C4-2B (cell line): ENCODE measurements around the gene RC3H1.
"Not testable (repeated sequence)": the region's sequence is repeated elsewhere in the genome, so short reads cannot be mapped to it uniquely, and the experiment has no call there.

Experiments
- H3K27ac ChIP-seq: fragments of 450-650 bp; 2 replicates; pipeline ENCODE4 v1.5.1; 2017
- ZFX ChIP-seq: fragments of 450-650 bp; IDR thresholded peaks from 2 replicates; pipeline ENCODE4 v1.6.1; 2017
- TF ChIP-seq, protein P1 (sequence below): fragments of 450-650 bp; conservative IDR thresholded peaks from 2 replicates; pipeline ENCODE4 v1.5.1; 2017; ENCODE audit warnings: mild to moderate bottlenecking

The RC3H1 gene

DNA sequence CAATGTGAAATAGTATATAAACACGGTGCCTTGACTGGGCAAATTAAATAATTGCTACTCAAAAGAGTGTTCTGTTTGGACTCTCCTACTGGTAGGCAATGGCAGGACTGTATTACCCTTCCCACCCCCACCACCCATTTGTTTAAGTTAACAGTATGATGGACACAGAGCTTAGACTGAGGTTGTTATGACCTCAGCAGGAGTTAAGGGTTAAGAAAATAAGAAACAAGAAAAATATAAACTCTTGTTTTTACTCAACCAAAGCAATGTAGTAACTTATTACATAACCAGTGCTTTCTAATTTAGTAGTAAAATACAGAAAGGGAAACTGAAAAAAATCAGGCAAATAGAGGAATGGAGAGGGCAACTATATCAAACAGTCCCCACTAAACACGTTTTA is 85.1 kb downstream of the RC3H1 start:
- H3K27ac ChIP-seq, result no peak overlapping the region

DNA sequence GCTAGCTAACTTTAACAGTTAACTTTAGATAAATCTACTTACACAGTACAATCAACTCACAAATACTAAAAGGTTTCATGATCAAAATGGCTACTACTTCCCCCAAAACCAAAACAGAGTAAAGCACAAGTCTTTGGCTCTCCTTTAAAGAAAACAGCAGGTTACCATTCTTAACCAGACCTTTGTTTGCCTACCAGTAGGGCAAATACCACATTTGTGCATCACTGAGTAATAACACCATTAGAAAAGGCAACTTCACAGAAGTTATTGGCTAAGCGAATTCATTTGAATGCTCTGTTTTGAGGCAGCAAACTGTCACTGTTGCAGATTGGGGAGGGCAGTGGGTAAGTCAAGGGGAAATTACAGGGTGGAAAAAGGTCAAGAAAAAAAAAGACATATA is 87.7 kb downstream of the RC3H1 start:
- no peak overlapping the region for H3K27ac ChIP-seq
- TF ChIP-seq ZFX, result no peak
- TF ChIP-seq, protein P1, sequence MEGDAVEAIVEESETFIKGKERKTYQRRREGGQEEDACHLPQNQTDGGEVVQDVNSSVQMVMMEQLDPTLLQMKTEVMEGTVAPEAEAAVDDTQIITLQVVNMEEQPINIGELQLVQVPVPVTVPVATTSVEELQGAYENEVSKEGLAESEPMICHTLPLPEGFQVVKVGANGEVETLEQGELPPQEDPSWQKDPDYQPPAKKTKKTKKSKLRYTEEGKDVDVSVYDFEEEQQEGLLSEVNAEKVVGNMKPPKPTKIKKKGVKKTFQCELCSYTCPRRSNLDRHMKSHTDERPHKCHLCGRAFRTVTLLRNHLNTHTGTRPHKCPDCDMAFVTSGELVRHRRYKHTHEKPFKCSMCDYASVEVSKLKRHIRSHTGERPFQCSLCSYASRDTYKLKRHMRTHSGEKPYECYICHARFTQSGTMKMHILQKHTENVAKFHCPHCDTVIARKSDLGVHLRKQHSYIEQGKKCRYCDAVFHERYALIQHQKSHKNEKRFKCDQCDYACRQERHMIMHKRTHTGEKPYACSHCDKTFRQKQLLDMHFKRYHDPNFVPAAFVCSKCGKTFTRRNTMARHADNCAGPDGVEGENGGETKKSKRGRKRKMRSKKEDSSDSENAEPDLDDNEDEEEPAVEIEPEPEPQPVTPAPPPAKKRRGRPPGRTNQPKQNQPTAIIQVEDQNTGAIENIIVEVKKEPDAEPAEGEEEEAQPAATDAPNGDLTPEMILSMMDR, result no peak

More for the DNA sequence above, 85.1 kb downstream of the RC3H1 start:
- TF ChIP-seq, protein P1, result no peak
- no peak for TF ChIP-seq ZFX

DNA sequence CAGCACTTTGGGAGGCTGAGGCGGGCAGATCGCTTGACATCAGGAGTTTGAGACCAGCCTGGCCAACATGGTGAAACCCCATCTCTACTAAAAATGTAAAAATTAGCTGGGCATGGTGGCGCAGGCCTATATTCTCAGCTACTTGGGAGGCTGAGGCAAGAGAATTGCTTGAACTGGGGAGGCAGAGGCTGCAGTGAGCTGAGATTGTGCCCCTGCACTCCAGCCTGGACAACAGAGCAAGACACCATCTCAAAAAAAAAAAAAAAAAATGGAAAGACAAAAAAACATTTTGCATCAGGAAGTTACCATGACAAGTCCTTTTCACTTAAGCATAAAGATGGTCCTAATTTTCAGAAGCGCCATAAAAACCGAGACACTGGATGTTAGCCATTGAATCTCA is 91.6 kb downstream of the RC3H1 start:
- not testable (repeated sequence) for H3K27ac ChIP-seq

DNA sequence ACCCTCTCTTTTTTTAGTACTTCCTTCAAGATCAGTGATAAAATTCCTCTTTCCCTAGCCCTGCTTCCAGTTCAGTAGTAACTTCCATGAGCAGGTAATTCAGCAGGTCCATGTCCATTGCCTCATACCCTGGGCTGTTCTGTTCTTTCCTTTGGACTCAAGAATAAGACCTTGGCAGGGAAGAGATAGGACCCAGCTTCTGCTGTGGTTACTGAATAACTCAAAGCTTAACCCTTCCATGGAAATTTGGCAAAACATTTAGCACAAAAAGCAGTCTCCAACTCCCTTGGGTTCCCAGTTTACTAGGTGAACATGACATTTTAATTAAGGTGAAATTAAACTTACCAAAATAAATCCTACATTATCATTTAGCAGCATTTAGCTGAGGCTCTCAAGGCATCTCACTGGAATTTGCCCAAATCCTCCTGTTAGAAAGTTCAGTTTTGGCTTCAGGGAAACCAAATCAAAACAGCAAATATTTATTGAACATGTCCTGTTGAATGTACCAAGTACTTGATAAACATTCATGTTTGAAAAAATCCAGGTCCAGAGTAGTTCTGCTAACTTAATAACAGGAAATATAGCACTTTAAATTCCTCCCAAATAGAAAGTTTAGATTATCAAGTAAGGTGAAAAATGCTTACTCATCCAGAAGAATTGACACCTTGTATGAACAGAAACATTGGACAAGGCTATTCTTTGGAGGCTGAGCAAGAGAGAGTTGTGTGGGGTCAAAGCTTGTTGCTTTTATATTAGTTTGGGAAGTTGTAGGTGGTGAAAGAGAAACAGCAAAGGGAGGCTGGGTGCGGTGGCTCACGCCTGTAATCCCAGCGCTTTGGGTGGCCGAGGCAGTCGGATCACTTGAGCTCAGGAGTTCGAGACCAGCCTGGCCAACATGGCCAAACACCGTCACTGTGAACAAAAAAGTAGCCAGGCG is 96.6 kb downstream of the RC3H1 start:
- TF ChIP-seq, protein P1, result no peak
- no peak for TF ChIP-seq ZFX
- peak overlapping the region; percentile 63 for H3K27ac ChIP-seq

DNA sequence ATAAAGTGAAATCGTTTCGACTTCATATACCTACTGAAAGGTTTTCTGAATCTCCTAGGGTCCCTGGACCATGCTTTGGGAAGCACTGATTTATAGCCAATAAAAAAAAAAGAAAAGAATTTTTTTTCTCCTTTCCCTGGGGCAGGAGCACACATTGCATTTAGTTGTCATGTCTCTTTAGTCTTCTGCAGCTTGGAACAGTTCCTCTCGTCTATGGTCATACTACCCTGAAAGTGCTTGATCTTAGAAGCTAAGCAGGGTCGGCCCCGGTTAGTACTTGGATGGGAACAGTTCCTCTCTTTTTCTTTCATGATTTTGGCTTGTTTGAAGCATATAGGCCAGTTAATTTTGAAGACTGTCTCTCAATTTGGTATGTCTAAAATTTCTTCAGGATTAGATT is 101.3 kb downstream of the RC3H1 start:
- no peak overlapping the region for H3K27ac ChIP-seq
- TF ChIP-seq ZFX, result no peak
- TF ChIP-seq, protein P1, result no peak

DNA sequence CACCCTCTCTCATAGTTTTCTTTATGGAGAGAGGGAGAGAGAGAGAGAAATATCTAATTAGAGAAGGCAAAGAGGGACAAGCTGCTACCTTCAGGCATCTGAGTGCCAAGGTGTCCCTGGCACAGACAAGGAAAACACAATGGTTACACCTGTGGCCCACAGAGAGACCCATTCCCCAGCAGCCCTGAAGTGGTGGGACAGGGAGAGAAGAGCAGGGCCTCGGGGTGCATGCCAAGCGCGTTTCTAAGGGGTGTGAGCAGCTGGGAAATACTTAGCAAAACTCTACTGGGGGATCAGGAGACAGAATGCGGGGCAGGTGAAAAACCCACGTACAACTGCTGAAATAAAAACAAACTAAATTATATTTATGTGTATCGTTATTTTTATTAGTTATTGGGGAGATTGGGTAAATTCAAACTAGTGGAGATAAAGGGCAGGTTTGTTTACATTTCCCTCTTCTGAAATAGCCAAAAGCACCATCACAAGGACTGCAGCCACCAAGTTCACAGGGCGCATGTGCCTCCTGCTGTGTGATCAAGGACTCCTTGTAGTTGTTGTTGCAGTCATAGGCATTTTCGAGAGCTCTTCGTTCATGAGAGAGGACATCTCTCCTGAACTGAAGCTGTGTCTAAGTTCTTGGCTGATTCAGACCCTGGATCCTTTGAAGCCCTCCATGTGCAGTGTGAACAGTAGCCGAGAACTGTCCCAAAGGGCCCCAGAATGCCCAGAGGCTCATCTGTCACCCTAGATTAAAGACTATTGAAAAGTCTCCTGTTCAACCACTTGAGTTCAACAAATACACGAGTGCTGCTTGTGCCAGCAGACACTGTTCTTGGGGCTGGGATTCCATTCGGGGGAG is 104.3 kb downstream of the RC3H1 start:
- no peak overlapping the region for H3K27ac ChIP-seq
- TF ChIP-seq, protein P1, result no peak
- no peak for TF ChIP-seq ZFX

DNA sequence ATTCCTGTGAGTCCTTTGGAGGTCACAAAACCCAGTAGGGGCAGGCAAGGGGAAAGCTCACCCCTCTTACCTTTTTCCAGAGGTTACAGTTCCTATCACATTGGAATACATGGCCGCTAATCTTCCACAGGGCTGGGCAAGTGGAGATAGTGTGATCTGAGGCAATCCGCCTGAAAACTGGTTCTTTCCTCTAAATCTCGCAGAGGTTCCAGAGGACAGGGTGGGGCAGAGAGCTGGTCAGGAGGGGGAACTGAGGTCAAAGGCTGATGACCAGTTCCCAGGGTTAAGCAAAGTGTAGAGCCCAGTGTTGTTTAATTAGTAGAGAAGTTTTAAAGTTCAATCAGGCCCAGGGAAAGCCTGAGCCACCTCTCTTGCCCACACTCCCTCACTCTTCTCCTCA is 105.0 kb downstream of the RC3H1 start, which contains the start of gene SERPINC1:
Gene SERPINC1 (minus strand): TSS at position 179 of the 400 bp plus-strand sequence. CDS start 68 bp downstream, at position 111.
- no peak within 1 kb of the TSS for H3K27ac ChIP-seq
- TF ChIP-seq, protein P1, result no peak
- TF ChIP-seq ZFX, result no peak
